IMR-90 (cell line): ENCODE results near the gene PTPRC. TPM values are rescaled to one million over a fixed set of nuclear protein-coding genes. Genes with fewer than 3 reads are reported as not detected.
A peak's percentile ranks its signal among the peaks of the same experiment; 100 is the strongest.

Experiments
- ATAC-seq: fragments of 200-7000 bp; cut with Tn5 transposase; 2 replicates; pipeline ENCODE4 v1.9.1; 2020; ENCODE audit warnings: low read depth, mild to moderate bottlenecking, moderate library complexity
- BruUV-seq: library from RNA; stranded (reverse); fragments of 400-500 nt; replicated peaks from 2 replicates; lab custom pipeline; 2021; lab: Mats Ljungman, UMichigan
- CTCF ChIA-PET: fragments of 300-600 bp; formaldehyde crosslinking; extraction: SDS; loops from one replicate; lab custom pipeline; 2021; ENCODE audit warnings: antibody characterized with exemption; lab: Yijun Ruan, JAX
- POLR2A ChIA-PET: fragments of 300-600 bp; sonication (Branson Sonifier 250); formaldehyde crosslinking; loops from one replicate; lab custom pipeline; 2022; ENCODE audit warnings: antibody characterized with exemption; ENCODE audit not compliant: unreplicated experiment; lab: Charles Lee
- DNase-seq: peaks from one replicate; pipeline ENCODE4 v3.0.0; 2013
- H2AFZ ChIP-seq: replicated peaks from 2 replicates; pipeline ENCODE3; 2013; ENCODE audit warnings: low read length, mild to moderate bottlenecking; ENCODE audit not compliant: poor library complexity
- H2AK5ac ChIP-seq: 2 replicates; pipeline ENCODE4 v1.6.1; 2013; ENCODE audit warnings: low read depth, low read length, inconsistent platforms
- H2AK9ac ChIP-seq: replicated peaks from 2 replicates; pipeline ENCODE3; 2013; ENCODE audit warnings: mild to moderate bottlenecking, low read depth, low read length, moderate library complexity; ENCODE audit not compliant: poor library complexity
- H2BK120ac ChIP-seq: 2 replicates; pipeline ENCODE4 v1.6.1; 2013; ENCODE audit warnings: low read depth, low read length, inconsistent platforms
- H2BK15ac ChIP-seq: 3 replicates; pipeline ENCODE4 v1.6.1; 2013; ENCODE audit warnings: low read depth, low read length, inconsistent platforms
- H2BK20ac ChIP-seq: 2 replicates; pipeline ENCODE4 v1.6.1; 2013; ENCODE audit warnings: low read depth, mild to moderate bottlenecking, inconsistent platforms, low read length, moderate library complexity
- H2BK5ac ChIP-seq: 2 replicates; pipeline ENCODE4 v1.6.1; 2013; ENCODE audit warnings: mild to moderate bottlenecking, low read depth, low read length, inconsistent platforms; ENCODE audit not compliant: poor library complexity, severe bottlenecking
- H3K14ac ChIP-seq: replicated peaks from 2 replicates; pipeline ENCODE4 v1.6.1; 2013; ENCODE audit warnings: low read depth, low read length, inconsistent platforms
- H3K18ac ChIP-seq: 2 replicates; pipeline ENCODE4 v1.6.1; 2013; ENCODE audit warnings: low read depth, low read length, control low read depth
- H3K23ac ChIP-seq: 2 replicates; pipeline ENCODE4 v1.6.1; 2013; ENCODE audit warnings: low read depth, low read length, inconsistent platforms
- H3K27ac ChIP-seq: 2 replicates; pipeline ENCODE4 v1.5.1; 2013; ENCODE audit warnings: mild to moderate bottlenecking, control low read depth, low read length; ENCODE audit not compliant: insufficient read depth
- H3K27me3 ChIP-seq: 2 replicates; pipeline ENCODE4 v1.6.1; 2013; ENCODE audit warnings: low read length; ENCODE audit not compliant: control insufficient read depth, insufficient read depth
- H3K36me3 ChIP-seq: 2 replicates; pipeline ENCODE4 v1.6.1; 2013; ENCODE audit warnings: low read length, mixed read lengths; ENCODE audit not compliant: control insufficient read depth, insufficient read depth
- H3K4ac ChIP-seq: 2 replicates; pipeline ENCODE4 v1.6.1; 2013; ENCODE audit warnings: low read depth, low read length, inconsistent platforms
- H3K4me1 ChIP-seq: 2 replicates; pipeline ENCODE4 v1.6.1; 2013; ENCODE audit warnings: low read length, mixed read lengths; ENCODE audit not compliant: control insufficient read depth, insufficient read depth
- H3K4me2 ChIP-seq: 2 replicates; pipeline ENCODE4 v1.6.1; 2013; ENCODE audit warnings: low read depth, mild to moderate bottlenecking, control low read depth, low read length, moderate library complexity
- H3K4me3 ChIP-seq: 2 replicates; pipeline ENCODE4 v1.5.1; 2013; ENCODE audit warnings: low read depth, mild to moderate bottlenecking, control low read depth, low read length, moderate library complexity; ENCODE audit not compliant: insufficient read depth
- H3K56ac ChIP-seq: 2 replicates; pipeline ENCODE4 v1.6.1; 2013; ENCODE audit warnings: low read length, inconsistent platforms; ENCODE audit not compliant: insufficient read depth; ENCODE audit errors: extremely low read depth
- H3K79me1 ChIP-seq, 2 experiments: 2 replicates each; pipeline ENCODE4 v1.6.1; 2013; ENCODE audit warnings: low read length in 2 of 2, inconsistent platforms in 1 of 2, low read depth in 1 of 2
- H3K9ac ChIP-seq: 2 replicates; pipeline ENCODE4 v1.6.1; 2013; ENCODE audit warnings: low read depth, low read length, control low read depth
- H3K9me1 ChIP-seq: 2 replicates; pipeline ENCODE4 v1.6.1; 2013; ENCODE audit warnings: low read length, inconsistent platforms; ENCODE audit not compliant: insufficient read depth
- H3K9me3 ChIP-seq: 2 replicates; pipeline ENCODE4 v1.6.1; 2013; ENCODE audit warnings: low read length; ENCODE audit not compliant: control insufficient read depth, insufficient read depth
- H4K20me1 ChIP-seq: 2 replicates; pipeline ENCODE4 v1.6.1; 2013; ENCODE audit warnings: low read length, inconsistent platforms; ENCODE audit not compliant: insufficient read depth
- H4K5ac ChIP-seq: 2 replicates; pipeline ENCODE4 v1.6.1; 2013; ENCODE audit warnings: mild to moderate bottlenecking, low read depth, low read length, control low read depth
- H4K8ac ChIP-seq, 2 experiments: 2 replicates each; pipeline ENCODE4 v1.6.1; 2013; ENCODE audit warnings: low read depth in 2 of 2, low read length in 2 of 2, control low read depth in 1 of 2, inconsistent platforms in 1 of 2
- H4K91ac ChIP-seq: 2 replicates; pipeline ENCODE4 v1.6.1; 2013; ENCODE audit warnings: low read depth, low read length, inconsistent platforms; ENCODE audit not compliant: insufficient read depth
- CEBPB ChIP-seq: IDR thresholded peaks from 2 replicates; pipeline ENCODE4 v1.6.1; 2012; ENCODE audit warnings: low read depth, low read length, improper control_type of control experiment
- CHD1 ChIP-seq: IDR thresholded peaks from 2 replicates; pipeline ENCODE4 v1.6.1; 2012; ENCODE audit warnings: low read depth, low read length, improper control_type of control experiment
- FOS ChIP-seq: fragments of 150-350 bp; IDR thresholded peaks from 2 replicates; pipeline ENCODE4 v1.6.1; 2016; ENCODE audit warnings: low read depth, low read length
- MAFK ChIP-seq: IDR thresholded peaks from 2 replicates; pipeline ENCODE4 v1.6.1; 2012; ENCODE audit warnings: low read depth, low read length, improper control_type of control experiment
- MAZ ChIP-seq: IDR thresholded peaks from 2 replicates; pipeline ENCODE4 v1.6.1; 2012; ENCODE audit warnings: low read depth, mild to moderate bottlenecking, low read length, improper control_type of control experiment, moderate library complexity, borderline replicate concordance
- MXI1 ChIP-seq: IDR thresholded peaks from 2 replicates; pipeline ENCODE4 v1.6.1; 2012; ENCODE audit warnings: low read depth, mild to moderate bottlenecking, low read length, moderate library complexity, borderline replicate concordance
- NFE2L2 ChIP-seq: fragments of 150-350 bp; IDR thresholded peaks from 2 replicates; pipeline ENCODE4 v1.6.1; 2016; ENCODE audit warnings: low read depth, mild to moderate bottlenecking, low read length
- POLR2A ChIP-seq: IDR thresholded peaks from 2 replicates; pipeline ENCODE4 v1.6.1; 2012; ENCODE audit warnings: mild to moderate bottlenecking, low read depth, low read length
- RAD21 ChIP-seq: IDR thresholded peaks from 2 replicates; pipeline ENCODE4 v1.6.1; 2012; ENCODE audit warnings: low read length, improper control_type of control experiment
- RCOR1 ChIP-seq: IDR thresholded peaks from 2 replicates; pipeline ENCODE4 v1.6.1; 2012; ENCODE audit warnings: mild to moderate bottlenecking, low read length, improper control_type of control experiment; ENCODE audit not compliant: insufficient replicate concordance
- RFX5 ChIP-seq: IDR thresholded peaks from 2 replicates; pipeline ENCODE4 v1.8.0; 2012; ENCODE audit warnings: low read depth, mild to moderate bottlenecking, low read length, moderate library complexity
- SMC3 ChIP-seq: fragments of 150-350 bp; IDR thresholded peaks from 2 replicates; pipeline ENCODE4 v1.6.1; 2016; ENCODE audit warnings: low read depth, mild to moderate bottlenecking, antibody characterized with exemption, low read length, moderate library complexity
- WGBS, 2 experiments: methylation state at CpG; one replicate each; pipeline versions ENCODE4 v1.1.5 to v1.1.7; 2013; ENCODE audit warnings: missing lambda C conversion rate in 2 of 2; ENCODE audit not compliant: insufficient read length in 1 of 2; ENCODE audit errors: extremely low coverage in 2 of 2; 5-methylcytosine and 5-hydroxymethylcytosine counted together
- dilution Hi-C: fragments of 300-500 bp; cut with HindIII; formaldehyde crosslinking; loops from one replicate; pipeline ENCODE4 v1.14.3; 2018; ENCODE audit warnings: low sequenced_read_pairs; ENCODE audit not compliant: unreplicated experiment
- in situ Hi-C: fragments of 300-500 bp; cut with MboI; formaldehyde crosslinking; loops from 3 replicates; pipeline ENCODE4 v1.14.3; 2019; ENCODE audit warnings: low sequenced_read_pairs, inconsistent platforms, mixed read lengths
- intact Hi-C: fragments of 100-400 bp; cut with micrococcal nuclease; formaldehyde crosslinking; loops from 2 replicates; pipeline ENCODE4 v1.10.0; 2022
- polyA plus RNA-seq, 3 experiments: library from polyadenylated mRNA; depleted of rRNA; stranded (reverse); fragments of >200 nt; gene quantifications; 2 replicates each; pipeline ENCODE4 v1.2.3, GENCODE V29; 2012; ENCODE audit warnings: low replicate concordance in 1 of 3
- total RNA-seq: library from RNA; depleted of rRNA; stranded (reverse); fragments of >200 nt; gene quantifications from 2 replicates; pipeline ENCODE4 v1.2.3, GENCODE V29; 2012
- TF ChIP-seq, protein P1 (sequence below): fragments of 150-350 bp; IDR thresholded peaks from 2 replicates; pipeline ENCODE4 v1.6.1; 2016; ENCODE audit warnings: low read depth, mild to moderate bottlenecking, low read length, moderate library complexity, borderline replicate concordance
- TF ChIP-seq, protein P2 (sequence below): fragments of 150-350 bp; IDR thresholded peaks from 2 replicates; pipeline ENCODE4 v1.6.1; 2017; ENCODE audit warnings: mild to moderate bottlenecking, antibody characterized with exemption, low read length, low read depth
- TF ChIP-seq, protein P3 (sequence below): conservative IDR thresholded peaks from 2 replicates; pipeline ENCODE4 v1.5.1; 2012; ENCODE audit warnings: mild to moderate bottlenecking, low read depth, low read length, improper control_type of control experiment

The PTPRC gene
- total and polyA plus RNA-seq, 2 of the 4 experiments (the other 2 are of a cell fraction) = not detected

DNA sequence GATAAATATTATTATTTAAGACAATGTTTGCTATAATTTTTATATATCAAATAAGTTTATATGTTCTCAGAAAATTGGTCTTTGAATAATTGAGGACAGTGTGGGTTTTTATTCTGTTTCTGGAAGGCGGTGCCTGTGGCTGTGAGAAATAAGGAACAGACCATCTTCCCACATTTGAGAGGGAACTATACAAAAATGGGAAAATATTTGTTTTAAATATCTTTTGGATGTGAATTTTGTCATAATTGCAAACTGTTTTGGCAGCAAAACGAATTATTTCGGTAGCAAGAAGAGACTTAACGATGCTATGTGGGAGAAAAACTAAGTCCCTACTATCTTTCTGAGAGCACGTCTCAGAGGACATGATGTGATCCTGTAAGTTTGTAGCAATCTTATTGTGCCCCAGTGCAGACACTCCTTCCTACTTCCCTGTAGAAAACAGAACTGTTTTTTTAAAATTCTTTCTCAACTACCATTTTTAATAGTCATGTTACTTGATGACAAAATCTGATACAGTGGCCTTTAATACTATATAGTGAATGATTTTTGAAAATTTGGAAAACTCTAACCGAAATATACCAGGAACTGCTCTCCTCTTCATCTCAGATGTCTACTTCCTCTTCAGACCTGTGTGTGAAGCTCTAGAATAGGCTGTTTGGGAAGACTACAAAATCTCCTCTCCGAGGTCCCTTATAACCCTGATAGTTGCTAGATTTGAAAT lies 25.4 kb downstream of the PTPRC start:
- intact Hi-C loops = loop anchor here (5.0 kb wide), 1 partner anchor 82 kb away; no protein-coding TSS in a partner anchor
- H2AFZ ChIP-seq = no peak overlapping the region
- no peak overlapping the region for H2AK5ac ChIP-seq
- H3K9me3 ChIP-seq = no peaks in the 10 kb centered on the region
- no peak overlapping the region for H3K9ac ChIP-seq
- H2BK120ac ChIP-seq = peak overlapping the region; percentile 9; the same call in 1 of the 2 replicates
- no peaks in the 10 kb centered on the region for H3K79me1 ChIP-seq
- H3K27me3 ChIP-seq = no peaks in the 10 kb centered on the region
- no peak overlapping the region for H3K27ac ChIP-seq
- peak overlapping the region; percentile 23; the same call in 1 of the 2 replicates for H3K18ac ChIP-seq
- H3K4me2 ChIP-seq = no peak overlapping the region
- H3K9me1 ChIP-seq = peaks cover 3% of the 10 kb centered on the region
- H2AK9ac ChIP-seq = no peak overlapping the region
- H2BK15ac ChIP-seq = peak overlapping the region; percentile 31; the same call in 1 of the 3 replicates
- no peak overlapping the region; the same call in 1 of the 2 replicates for H3K4ac ChIP-seq
- H4K91ac ChIP-seq = no peak overlapping the region
- H3K56ac ChIP-seq = no peak overlapping the region
- ChIA-PET CTCF (no interaction called here), POLR2A (no interaction called here)
- no peak for DNase-seq
- dilution Hi-C loops = no loop called here
- no peak overlapping the region for H2BK5ac ChIP-seq
- H3K4me3 ChIP-seq = no peak overlapping the region
- H4K5ac ChIP-seq = no peak overlapping the region
- no peak overlapping the region for H4K8ac ChIP-seq
- H3K23ac ChIP-seq = peak overlapping the region; percentile 15; the same call in 1 of the 2 replicates
- no peaks in the 10 kb centered on the region for H4K20me1 ChIP-seq
- H3K36me3 ChIP-seq = no peaks in the 10 kb centered on the region
- 83% methylated on average over 2 of the region's 7 CpGs; no CpG with 5 or more reads in 1 of the 2 experiments for WGBS, 2 experiments
- no peak overlapping the region for H3K14ac ChIP-seq
- in situ Hi-C loops = no loop called here
- H3K4me1 ChIP-seq = peaks cover 7% of the 10 kb centered on the region
- no peak overlapping the region for H2BK20ac ChIP-seq
- ATAC-seq = no peak
- BruUV-seq = no TSS peak
- TF ChIP-seq CHD1 = no peak
- no peak for TF ChIP-seq MAZ
- no peak for TF ChIP-seq RCOR1
- TF ChIP-seq SMC3 = no peak
- TF ChIP-seq MXI1 = no peak
- TF ChIP-seq, protein P1, sequence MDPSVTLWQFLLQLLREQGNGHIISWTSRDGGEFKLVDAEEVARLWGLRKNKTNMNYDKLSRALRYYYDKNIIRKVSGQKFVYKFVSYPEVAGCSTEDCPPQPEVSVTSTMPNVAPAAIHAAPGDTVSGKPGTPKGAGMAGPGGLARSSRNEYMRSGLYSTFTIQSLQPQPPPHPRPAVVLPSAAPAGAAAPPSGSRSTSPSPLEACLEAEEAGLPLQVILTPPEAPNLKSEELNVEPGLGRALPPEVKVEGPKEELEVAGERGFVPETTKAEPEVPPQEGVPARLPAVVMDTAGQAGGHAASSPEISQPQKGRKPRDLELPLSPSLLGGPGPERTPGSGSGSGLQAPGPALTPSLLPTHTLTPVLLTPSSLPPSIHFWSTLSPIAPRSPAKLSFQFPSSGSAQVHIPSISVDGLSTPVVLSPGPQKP = no peak
- no peak for TF ChIP-seq POLR2A
- TF ChIP-seq CEBPB = no peak
- no peak for TF ChIP-seq MAFK
- TF ChIP-seq FOS = no peak
- TF ChIP-seq, protein P2, sequence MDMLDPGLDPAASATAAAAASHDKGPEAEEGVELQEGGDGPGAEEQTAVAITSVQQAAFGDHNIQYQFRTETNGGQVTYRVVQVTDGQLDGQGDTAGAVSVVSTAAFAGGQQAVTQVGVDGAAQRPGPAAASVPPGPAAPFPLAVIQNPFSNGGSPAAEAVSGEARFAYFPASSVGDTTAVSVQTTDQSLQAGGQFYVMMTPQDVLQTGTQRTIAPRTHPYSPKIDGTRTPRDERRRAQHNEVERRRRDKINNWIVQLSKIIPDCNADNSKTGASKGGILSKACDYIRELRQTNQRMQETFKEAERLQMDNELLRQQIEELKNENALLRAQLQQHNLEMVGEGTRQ = no peak
- no peak for TF ChIP-seq RFX5
- TF ChIP-seq, protein P3, sequence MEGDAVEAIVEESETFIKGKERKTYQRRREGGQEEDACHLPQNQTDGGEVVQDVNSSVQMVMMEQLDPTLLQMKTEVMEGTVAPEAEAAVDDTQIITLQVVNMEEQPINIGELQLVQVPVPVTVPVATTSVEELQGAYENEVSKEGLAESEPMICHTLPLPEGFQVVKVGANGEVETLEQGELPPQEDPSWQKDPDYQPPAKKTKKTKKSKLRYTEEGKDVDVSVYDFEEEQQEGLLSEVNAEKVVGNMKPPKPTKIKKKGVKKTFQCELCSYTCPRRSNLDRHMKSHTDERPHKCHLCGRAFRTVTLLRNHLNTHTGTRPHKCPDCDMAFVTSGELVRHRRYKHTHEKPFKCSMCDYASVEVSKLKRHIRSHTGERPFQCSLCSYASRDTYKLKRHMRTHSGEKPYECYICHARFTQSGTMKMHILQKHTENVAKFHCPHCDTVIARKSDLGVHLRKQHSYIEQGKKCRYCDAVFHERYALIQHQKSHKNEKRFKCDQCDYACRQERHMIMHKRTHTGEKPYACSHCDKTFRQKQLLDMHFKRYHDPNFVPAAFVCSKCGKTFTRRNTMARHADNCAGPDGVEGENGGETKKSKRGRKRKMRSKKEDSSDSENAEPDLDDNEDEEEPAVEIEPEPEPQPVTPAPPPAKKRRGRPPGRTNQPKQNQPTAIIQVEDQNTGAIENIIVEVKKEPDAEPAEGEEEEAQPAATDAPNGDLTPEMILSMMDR = no peak
- TF ChIP-seq NFE2L2 = no peak
- TF ChIP-seq RAD21 = no peak
